Measurements from ENCODE around the gene HTR3B.

DNA sequence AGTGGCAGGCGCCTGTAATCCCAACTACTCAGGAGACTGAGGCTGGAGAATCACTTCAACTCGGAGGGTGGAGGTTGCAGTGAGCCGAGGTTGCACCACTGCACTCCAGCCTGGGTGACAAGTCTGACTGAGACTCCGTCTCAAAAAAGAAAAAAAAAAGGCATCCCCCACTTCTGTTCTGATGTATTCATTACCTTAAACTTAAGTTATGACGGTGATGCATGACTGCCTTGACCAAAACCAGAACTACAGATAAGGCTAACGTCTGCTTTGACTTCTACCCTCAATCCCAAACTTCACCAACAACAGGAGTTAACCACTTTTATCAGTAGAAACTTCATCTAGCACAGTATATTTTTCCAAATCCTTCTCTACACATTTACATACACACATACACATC lies 80.2 kb downstream of the HTR3B start:
- TF ChIP-seq, protein P1, sequence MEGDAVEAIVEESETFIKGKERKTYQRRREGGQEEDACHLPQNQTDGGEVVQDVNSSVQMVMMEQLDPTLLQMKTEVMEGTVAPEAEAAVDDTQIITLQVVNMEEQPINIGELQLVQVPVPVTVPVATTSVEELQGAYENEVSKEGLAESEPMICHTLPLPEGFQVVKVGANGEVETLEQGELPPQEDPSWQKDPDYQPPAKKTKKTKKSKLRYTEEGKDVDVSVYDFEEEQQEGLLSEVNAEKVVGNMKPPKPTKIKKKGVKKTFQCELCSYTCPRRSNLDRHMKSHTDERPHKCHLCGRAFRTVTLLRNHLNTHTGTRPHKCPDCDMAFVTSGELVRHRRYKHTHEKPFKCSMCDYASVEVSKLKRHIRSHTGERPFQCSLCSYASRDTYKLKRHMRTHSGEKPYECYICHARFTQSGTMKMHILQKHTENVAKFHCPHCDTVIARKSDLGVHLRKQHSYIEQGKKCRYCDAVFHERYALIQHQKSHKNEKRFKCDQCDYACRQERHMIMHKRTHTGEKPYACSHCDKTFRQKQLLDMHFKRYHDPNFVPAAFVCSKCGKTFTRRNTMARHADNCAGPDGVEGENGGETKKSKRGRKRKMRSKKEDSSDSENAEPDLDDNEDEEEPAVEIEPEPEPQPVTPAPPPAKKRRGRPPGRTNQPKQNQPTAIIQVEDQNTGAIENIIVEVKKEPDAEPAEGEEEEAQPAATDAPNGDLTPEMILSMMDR (conservative IDR thresholded peaks at IDR 0.05; ENCODE audit: low read length): no peak
- no peak for TF ChIP-seq EZH2phosphoT487 (IDR thresholded peaks at IDR 0.05; ENCODE audit: borderline replicate concordance)
